DND-41 (cell line): ENCODE results near the gene MVB12B.
"Not testable (repeated sequence)": the region's sequence is repeated elsewhere in the genome, so short reads cannot be mapped to it uniquely, and the experiment has no call there.

Experiments used
- ATAC-seq: fragments of 200-7000 bp; cut with Tn5 transposase; 3 replicates; pipeline ENCODE4 v1.9.1; 2021; ENCODE audit warnings: low read depth; ENCODE audit not compliant: insufficient read depth
- DNase-seq: peaks from one replicate; pipeline ENCODE4 v3.0.0-alpha.2; 2020
- H2AFZ ChIP-seq: 2 replicates; pipeline ENCODE4 v1.6.0; 2012; ENCODE audit warnings: low read depth, low read length
- H3K27ac ChIP-seq: 2 replicates; pipeline ENCODE4 v1.5.1; 2012; ENCODE audit warnings: low read length, inconsistent platforms
- H3K27me3 ChIP-seq: fragments of 200-600 bp; sonication (generic); 2 replicates; pipeline ENCODE4 v1.6.0; 2012; ENCODE audit warnings: low read length, mild to moderate bottlenecking, inconsistent platforms; ENCODE audit not compliant: insufficient read depth, poor library complexity
- H3K36me3 ChIP-seq: 2 replicates; pipeline ENCODE4 v1.5.1; 2012; ENCODE audit warnings: low read length, inconsistent platforms; ENCODE audit not compliant: insufficient read depth
- H3K4me1 ChIP-seq: 2 replicates; pipeline ENCODE4 v1.5.1; 2012; ENCODE audit warnings: mild to moderate bottlenecking, low read length; ENCODE audit not compliant: insufficient read depth
- H3K4me2 ChIP-seq: 2 replicates; pipeline ENCODE4 v1.6.0; 2012; ENCODE audit warnings: mild to moderate bottlenecking, moderate library complexity, low read length, inconsistent platforms; ENCODE audit not compliant: insufficient read depth
- H3K4me3 ChIP-seq, 2 experiments: fragments of 200-600 bp in 1 of 2; shearing (Covaris generic) in 1 of 2; 2 replicates each; pipeline ENCODE4 v1.5.1; 2012 to 2016; ENCODE audit warnings: inconsistent platforms in 2 of 2, low read length in 2 of 2, mild to moderate bottlenecking in 2 of 2, low read depth in 1 of 2, moderate library complexity in 1 of 2
- H3K79me2 ChIP-seq: 2 replicates; pipeline ENCODE4 v1.6.0; 2012; ENCODE audit warnings: low read length, inconsistent platforms; ENCODE audit not compliant: insufficient read depth
- H3K9ac ChIP-seq: 2 replicates; pipeline ENCODE4 v1.6.0; 2012; ENCODE audit warnings: low read depth, mild to moderate bottlenecking, inconsistent platforms, low read length, moderate library complexity
- H3K9me3 ChIP-seq: 2 replicates; pipeline ENCODE4 v1.5.1; 2012; ENCODE audit warnings: low read length, moderate library complexity, mild to moderate bottlenecking, inconsistent platforms; ENCODE audit not compliant: insufficient read depth, severe bottlenecking
- H4K20me1 ChIP-seq: 2 replicates; pipeline ENCODE4 v1.6.0; 2012; ENCODE audit warnings: low read length; ENCODE audit not compliant: insufficient read depth
- CTCF ChIP-seq: IDR thresholded peaks from 2 replicates; pipeline ENCODE4 v1.5.1; 2012; ENCODE audit warnings: borderline replicate concordance, low read length, moderate library complexity, mild to moderate bottlenecking; ENCODE audit not compliant: poor library complexity, severe bottlenecking; ENCODE audit errors: extremely low read depth
- EZH2 ChIP-seq: IDR thresholded peaks from 3 replicates; pipeline ENCODE4 v1.6.1; 2012; ENCODE audit warnings: borderline replicate concordance, low read depth, mild to moderate bottlenecking, moderate library complexity, low read length, inconsistent platforms; ENCODE audit not compliant: severe bottlenecking

The MVB12B gene

GRCh38 chr9:126326228-126327005 is at the start of gene MVB12B:
Gene MVB12B (plus strand): TSS chr9:126326829. CDS start chr9:126326930, 101 bp downstream.
- peak; percentile 65 for ATAC-seq
- Histone ChIP-seq H3K36me3 (no peaks in the 10 kb centered on the region), H3K9ac (peak within 1 kb of the TSS; percentile 66), H3K4me3 (peak within 1 kb of the TSS; percentile 21 to 65; a peak in 3 of 4 replicates), H3K4me2 (peak within 1 kb of the TSS; percentile 82), H4K20me1 (no peaks in the 10 kb centered on the region), H3K27me3 (peaks cover 12% of the 10 kb centered on the region), H3K9me3 (peaks cover 10% of the 10 kb centered on the region), H3K4me1 (peaks cover 23% of the 10 kb centered on the region), H2AFZ (peak within 1 kb of the TSS; percentile 79), H3K79me2 (peaks cover 3% of the 10 kb centered on the region; the same call in 1 of the 2 replicates), H3K27ac (peak within 1 kb of the TSS; percentile 51)
- TF ChIP-seq EZH2 = no peak
- TF ChIP-seq CTCF = no peak
- DNase-seq = peak; percentile 38

GRCh38 chr9:126283799-126284465 is 42.7 kb upstream of the MVB12B start:
- Histone ChIP-seq H3K4me1 (no peaks in the 10 kb centered on the region), H3K27ac (no peak overlapping the region), H3K36me3 (no peaks in the 10 kb centered on the region), H3K4me3 (no peak overlapping the region), H3K9me3 (no peaks in the 10 kb centered on the region), H4K20me1 (no peaks in the 10 kb centered on the region), H3K79me2 (no peaks in the 10 kb centered on the region), H2AFZ (no peak overlapping the region), H3K27me3 (peaks cover 6% of the 10 kb centered on the region), H3K9ac (no peak overlapping the region), H3K4me2 (no peak overlapping the region)
- DNase-seq = no peak
- ATAC-seq = no peak
- TF ChIP-seq EZH2 = no peak
- no peak for TF ChIP-seq CTCF

GRCh38 chr9:126285652-126286051 is 41.0 kb upstream of the MVB12B start:
- H3K79me2 ChIP-seq, DNase-seq, H3K36me3 ChIP-seq: not testable (repeated sequence)

GRCh38 chr9:126287166-126287866 is 39.3 kb upstream of the MVB12B start:
- no peak overlapping the region for H3K27ac ChIP-seq
- no peak overlapping the region for H3K9ac ChIP-seq
- ATAC-seq (no peak), DNase-seq (no peak)
- H3K4me3 ChIP-seq = no peak overlapping the region
- H3K4me2 ChIP-seq = no peak overlapping the region
- no peak overlapping the region for H2AFZ ChIP-seq
- no peaks in the 10 kb centered on the region for H3K9me3 ChIP-seq
- no peaks in the 10 kb centered on the region for H3K4me1 ChIP-seq
- H3K27me3 ChIP-seq = peaks cover 3% of the 10 kb centered on the region
- no peaks in the 10 kb centered on the region for H3K36me3 ChIP-seq
- H4K20me1 ChIP-seq = no peaks in the 10 kb centered on the region
- no peaks in the 10 kb centered on the region for H3K79me2 ChIP-seq
- TF ChIP-seq EZH2 (no peak), CTCF (no peak)

More at GRCh38 chr9:126285652-126286051, 41.0 kb upstream of the MVB12B start:
- not testable (repeated sequence) for H3K4me1 ChIP-seq, H2AFZ ChIP-seq, H4K20me1 ChIP-seq, H3K9ac ChIP-seq, H3K4me3 ChIP-seq, H3K9me3 ChIP-seq, H3K4me2 ChIP-seq, ATAC-seq, H3K27ac ChIP-seq, H3K27me3 ChIP-seq
